Hepatic stellate cell (primary cell): Measurements from ENCODE around the gene POLD4.
"Not testable (repeated sequence)": the region's sequence is repeated elsewhere in the genome, so short reads cannot be mapped to it uniquely, and the experiment has no call there.

Experiments used
- DNase-seq: peaks from one replicate; pipeline ENCODE4 v3.0.0; 2011; ENCODE audit warnings: low spot score

POLD4 gene

GRCh38 chr11:67351275-67352005 is 1.9 kb downstream of the POLD4 start:
- DNase-seq = peak; percentile 85

- no peak for DNase-seq
Measured at GRCh38 chr11:67349928-67350465, 3.3 kb downstream of the POLD4 start.

DNA sequence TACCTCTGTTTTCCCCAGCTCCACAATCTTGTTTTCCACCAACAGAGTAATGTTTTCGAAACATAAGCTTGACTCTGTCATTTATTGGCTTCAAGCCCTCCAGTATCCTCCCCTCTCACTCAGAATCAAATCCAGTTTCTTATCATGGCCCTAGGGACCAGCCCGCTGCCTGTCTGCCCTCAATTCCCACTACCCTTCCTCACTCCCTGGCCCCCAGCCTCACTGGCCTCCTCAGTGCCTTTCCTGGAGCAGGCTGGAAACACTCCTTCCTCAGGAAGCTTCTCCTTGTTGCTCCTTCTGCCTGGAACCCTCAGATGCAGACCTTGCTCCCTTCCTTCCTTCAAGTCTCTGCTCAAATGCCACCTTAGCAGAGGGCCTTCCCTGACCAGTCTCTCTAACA is 3.9 kb downstream of the POLD4 start:
- no peak for DNase-seq

DNA sequence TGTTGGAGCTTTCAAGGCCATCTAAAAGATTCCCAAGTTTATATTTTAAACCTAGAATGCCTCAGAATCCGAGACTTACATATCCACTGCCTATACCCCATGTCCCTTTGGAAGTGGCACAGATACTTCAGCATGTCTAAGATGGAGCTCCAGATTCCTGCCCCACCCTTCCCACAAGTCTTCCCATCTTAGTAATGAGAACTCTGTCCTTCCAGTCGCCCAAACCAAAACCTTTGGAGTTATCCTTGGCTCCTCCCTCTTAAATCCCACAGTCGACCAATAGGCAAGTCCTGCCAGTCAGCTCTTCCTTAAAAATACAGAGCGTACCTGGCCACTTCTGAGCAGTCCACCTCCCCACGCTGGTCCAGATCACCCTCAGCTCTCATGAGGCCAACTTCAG is 4.3 kb downstream of the POLD4 start:
- DNase-seq = no peak

- DNase-seq = no peak
Measured at GRCh38 chr11:67347964-67348749, 5.2 kb downstream of the POLD4 start.

GRCh38 chr11:67345920-67346819 is 7.2 kb downstream of the POLD4 start:
- no peak for DNase-seq

GRCh38 chr11:67345247-67345919 is 8.0 kb downstream of the POLD4 start:
- DNase-seq = no peak

DNA sequence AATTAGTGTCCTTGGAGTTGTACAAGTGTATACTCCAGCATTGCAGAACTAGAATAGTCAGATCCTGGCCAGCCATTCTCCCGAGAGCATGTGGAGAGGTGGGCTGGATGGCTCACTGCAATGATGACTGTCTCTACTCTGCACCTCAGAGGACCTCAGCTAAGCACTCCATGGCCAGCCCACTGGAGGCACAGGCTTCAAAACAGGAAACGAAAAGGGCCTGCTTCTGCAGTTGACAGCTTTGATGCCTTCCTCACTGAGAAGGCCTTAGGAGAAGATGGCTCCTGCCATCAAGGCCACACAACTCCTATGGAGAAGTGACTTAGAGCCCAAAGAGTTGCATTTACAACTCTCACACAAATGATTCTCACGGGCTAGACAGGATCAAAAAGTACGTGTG is 9.1 kb downstream of the POLD4 start:
- no peak for DNase-seq

- DNase-seq = no peak
Measured at GRCh38 chr11:67337257-67337656, 16.1 kb downstream of the POLD4 start.

GRCh38 chr11:67332081-67332691 is 21.2 kb downstream of the POLD4 start:
- peak; percentile 0 for DNase-seq

GRCh38 chr11:67323526-67323925 is 29.8 kb downstream of the POLD4 start:
- DNase-seq = no peak

DNA sequence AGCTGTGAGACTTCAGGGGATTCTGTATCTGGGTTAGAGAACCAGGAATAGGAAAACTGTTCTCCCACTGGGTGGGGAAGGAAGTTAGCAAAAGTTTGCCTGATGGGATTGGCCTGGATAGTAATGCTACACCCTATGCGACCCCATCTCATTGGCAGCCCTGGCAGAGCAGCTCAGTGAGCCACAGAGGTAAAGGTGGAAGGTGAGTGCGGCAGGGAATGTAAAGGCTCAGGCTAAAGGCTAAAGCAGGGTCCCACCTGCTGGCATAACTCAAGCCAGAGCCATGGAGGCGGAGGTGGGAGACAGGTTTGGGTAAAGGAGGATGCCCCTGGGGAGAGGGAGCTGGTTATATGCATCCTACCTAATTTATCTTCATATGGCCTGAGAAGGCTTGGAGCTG is 31.3 kb downstream of the POLD4 start:
- no peak for DNase-seq

DNA sequence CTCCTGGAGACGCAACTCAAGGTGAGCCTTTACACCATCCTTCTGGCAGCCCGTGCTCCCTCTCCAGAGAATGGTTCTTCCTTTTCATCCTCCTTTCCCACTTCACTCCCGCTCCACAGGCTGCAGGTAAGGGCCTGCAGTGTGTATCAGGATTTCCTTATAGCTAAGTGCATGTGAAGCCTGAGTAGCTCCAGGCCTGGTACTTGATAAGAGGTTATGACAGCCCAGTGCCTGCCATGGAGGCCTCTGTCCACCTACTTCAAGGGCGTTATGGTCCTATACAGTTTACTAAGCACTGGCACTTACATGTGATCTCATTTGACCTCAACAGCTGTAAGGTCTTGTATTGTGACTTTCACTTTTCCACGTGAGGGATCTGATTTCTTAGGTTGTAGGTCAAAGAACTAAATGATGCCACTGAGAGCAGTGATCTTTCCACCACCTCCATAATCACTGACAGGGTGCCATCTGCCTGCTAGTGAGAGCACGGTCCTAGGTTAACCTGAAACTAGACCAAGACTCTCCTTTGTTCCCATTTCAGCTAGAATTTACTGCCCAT is 32.0 kb downstream of the POLD4 start:
- no peak for DNase-seq

DNA sequence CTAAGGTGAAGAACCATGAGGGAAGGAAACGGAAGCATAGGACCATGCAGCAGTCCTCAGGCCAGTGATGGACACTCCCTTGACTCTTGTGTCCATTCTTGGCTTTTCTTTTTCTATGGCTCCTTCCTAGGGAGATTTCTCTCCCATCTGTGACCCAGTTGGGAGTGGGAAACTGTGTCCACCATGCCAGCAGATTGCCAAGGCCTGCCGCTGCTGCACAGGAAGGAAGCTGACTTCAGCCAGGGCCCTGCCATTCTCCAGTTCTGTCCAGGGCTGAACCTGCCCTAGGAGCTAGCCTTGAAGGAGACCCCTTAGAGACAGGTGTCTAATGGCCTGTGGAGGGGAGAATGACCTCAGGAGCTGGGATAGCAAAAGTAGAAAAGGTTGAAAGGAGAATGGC is 32.7 kb downstream of the POLD4 start:
- DNase-seq = peak; percentile 1

DNA sequence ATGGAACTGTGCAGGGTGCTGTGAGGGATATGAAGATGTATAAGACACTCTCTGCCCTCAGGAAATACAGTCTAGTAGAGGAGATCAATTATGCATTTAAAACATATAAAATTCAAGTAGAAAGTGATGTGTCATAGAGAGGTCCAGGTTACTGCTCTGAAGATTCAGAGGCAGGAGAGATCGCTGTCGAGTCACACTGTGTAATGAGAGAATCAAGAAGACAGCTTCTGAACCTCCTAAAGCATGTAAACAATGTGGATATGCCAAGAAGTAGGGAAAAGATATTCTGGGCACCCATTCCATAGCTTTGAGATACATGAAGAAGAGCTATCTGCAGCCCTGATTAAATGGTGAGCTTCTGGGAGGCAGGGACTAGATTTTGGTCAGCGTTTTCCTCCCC is 33.3 kb downstream of the POLD4 start:
- DNase-seq = peak; percentile 3

- DNase-seq = not testable (repeated sequence)
Measured at GRCh38 chr11:67318876-67319275, 34.5 kb downstream of the POLD4 start.

GRCh38 chr11:67317888-67318555 is 35.3 kb downstream of the POLD4 start:
- DNase-seq = no peak

- peak; percentile 99 for DNase-seq
Measured at GRCh38 chr11:67317205-67317887, 36.0 kb downstream of the POLD4 start.

DNA sequence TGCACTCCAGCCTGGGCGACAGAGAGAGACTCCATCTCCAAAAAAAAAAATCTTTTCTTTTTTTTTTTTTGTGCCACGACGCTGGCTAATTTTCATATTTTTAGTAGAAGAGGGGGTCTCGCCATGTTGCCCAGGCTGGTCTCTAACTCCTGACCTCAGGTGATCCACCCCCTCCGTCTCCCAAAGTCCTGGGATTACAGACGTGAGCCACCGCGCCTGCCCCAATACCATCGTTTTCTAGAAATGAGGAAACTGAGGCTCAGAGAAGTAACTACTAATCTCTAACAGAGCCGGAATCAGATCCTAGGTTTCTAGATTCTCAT is 36.5 kb downstream of the POLD4 start:
- DNase-seq = no peak
